ENCODE measurements around the gene TMEM92.
A peak's percentile ranks its signal among the peaks of the same experiment; 100 is the strongest.
"Not testable (repeated sequence)": the region's sequence is repeated elsewhere in the genome, so short reads cannot be mapped to it uniquely, and the experiment has no call there.

TMEM92 gene

DNA sequence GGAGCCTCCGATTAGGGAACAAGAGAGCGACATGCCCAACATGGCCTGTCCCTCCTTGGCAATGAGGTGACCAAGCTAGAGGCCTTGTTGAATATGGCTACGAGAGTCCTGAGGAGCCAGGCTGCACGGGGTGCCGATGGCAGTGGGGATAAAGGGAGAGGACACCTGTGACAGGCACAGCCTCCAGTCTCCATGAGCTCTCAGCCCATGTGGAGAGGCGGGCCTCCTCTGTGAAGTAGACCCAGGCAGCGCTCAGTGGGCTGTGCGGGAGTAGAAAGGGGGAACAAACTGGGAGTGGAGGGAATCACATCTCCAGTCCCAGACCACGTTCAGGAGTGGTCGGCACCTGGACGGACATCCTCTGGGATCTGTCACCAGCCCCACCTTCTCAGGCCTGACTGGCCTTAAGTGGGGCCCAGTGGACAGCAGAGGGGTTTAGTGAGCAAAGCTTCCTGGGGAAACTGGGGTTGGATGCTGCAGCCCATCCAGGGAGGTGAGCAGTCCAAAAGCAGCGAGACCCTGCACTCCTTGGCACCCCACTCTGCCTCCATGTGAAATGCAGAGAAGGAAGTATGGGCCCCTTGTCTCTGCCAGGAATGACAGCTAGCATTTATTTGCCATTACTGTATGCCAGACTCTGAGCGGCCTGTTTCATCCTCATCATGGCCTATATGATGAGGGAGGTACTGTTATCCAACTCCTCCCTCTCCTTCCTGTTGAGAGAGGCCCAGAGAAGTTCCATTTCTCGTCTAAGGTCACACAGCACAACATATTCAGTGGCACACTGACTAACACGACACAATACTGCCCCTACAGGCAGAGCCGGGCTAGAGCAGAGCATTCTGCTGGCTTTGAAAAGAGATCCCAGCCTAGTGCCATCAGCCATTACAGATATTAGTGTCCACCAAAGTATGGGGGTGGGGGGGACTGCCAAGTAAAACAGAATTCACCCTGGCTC lies 4.5 kb upstream of the TMEM92 start:
- peak; percentile 82 for DNase-seq (ENCODE audit: low spot score)
- peak; percentile 72 for TF ChIP-seq CTCF (IDR thresholded peaks at IDR 0.05; ENCODE audit: borderline replicate concordance, control extremely low read depth, extremely low read depth, insufficient read depth, missing control alignments)
- in situ Hi-C loops (cut with MboI; ENCODE audit: low sequenced_read_pairs, unreplicated experiment) = loop anchor here (10.0 kb wide), 1 partner anchor 55 kb away; no protein-coding TSS in a partner anchor

DNA sequence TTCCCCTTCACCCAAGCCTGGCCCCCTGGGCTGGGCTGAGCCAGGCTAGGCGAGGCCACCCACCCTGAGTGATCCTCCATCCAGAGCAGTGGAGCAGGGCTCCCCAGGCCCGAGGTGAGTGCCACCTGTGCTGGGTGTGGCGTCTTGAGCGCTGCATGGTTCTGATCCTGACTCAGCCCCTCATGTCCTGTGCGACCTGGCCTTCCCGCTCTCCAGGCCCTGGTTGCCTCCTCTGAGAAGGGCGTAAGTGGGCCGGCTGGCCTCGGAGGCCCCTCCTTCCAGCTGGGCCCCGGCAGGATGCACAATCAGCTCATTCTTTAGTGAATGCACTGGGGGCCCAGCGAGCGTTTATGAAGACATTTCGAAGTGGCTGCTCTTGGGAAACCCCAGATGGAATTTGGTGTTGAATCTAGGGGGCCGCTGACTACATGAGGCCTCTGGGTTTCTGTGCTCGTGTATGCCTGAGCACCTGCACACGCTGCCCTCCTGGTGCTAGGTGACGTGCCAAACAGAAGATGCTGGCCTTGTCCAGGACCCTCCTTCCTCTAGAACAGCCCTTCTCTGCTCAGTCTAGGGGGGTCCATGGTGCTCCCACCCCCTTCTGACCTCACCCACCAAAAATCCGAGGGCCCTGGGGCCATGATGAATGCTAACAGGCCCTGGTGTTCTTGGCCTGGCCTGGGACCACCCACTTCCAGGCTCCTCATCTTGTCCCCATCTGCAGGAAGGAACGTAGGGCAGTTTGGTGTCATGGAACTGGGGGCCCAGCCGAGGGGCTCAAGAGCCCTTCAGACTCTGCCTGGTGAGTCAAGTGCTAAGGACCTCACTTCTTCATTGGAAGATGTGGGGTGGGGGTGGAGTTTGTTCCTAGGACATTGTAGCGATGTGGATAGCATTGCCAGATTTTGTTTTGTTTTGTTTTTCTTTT lies 3.6 kb upstream of the TMEM92 start:
- TF ChIP-seq CTCF (IDR thresholded peaks at IDR 0.05; ENCODE audit: borderline replicate concordance, control extremely low read depth, extremely low read depth, insufficient read depth, missing control alignments) = no peak
- peak; percentile 13 for DNase-seq (ENCODE audit: low spot score)
- in situ Hi-C loops (cut with MboI; ENCODE audit: low sequenced_read_pairs, unreplicated experiment) = no loop called here

GRCh38 chr17:50271363-50271750 lies 2.9 kb upstream of the TMEM92 start:
- in situ Hi-C loops (cut with MboI; ENCODE audit: low sequenced_read_pairs, unreplicated experiment); DNase-seq (ENCODE audit: low spot score): not testable (repeated sequence)

DNA sequence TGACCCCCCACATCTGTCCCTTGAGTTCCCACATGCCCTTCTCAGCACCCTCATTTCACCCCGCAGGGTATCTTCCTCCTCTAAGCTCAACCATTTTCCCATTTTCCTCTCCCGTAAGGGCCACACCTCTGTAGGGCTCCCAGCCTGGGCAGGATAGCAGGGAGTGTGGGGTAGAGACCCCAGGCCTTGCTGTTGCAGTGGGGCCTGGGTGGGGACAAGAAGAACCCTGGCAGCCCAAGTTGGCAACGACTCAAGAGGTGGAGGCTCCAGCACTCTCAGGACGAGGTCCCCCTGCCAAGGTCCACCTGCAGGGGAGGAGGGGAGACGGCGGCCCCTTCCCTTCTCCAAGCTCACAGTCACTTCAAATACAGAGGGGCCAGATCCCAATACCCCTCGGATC lies 2.0 kb upstream of the TMEM92 start:
- TF ChIP-seq CTCF (IDR thresholded peaks at IDR 0.05; ENCODE audit: borderline replicate concordance, control extremely low read depth, extremely low read depth, insufficient read depth, missing control alignments) = no peak
- in situ Hi-C loops (cut with MboI; ENCODE audit: low sequenced_read_pairs, unreplicated experiment) = no loop called here
- DNase-seq (ENCODE audit: low spot score) = peak; percentile 21

- DNase-seq (ENCODE audit: low spot score) = peak; percentile 85
- in situ Hi-C loops (cut with MboI; ENCODE audit: low sequenced_read_pairs, unreplicated experiment) = no loop called here
- TF ChIP-seq CTCF (IDR thresholded peaks at IDR 0.05; ENCODE audit: borderline replicate concordance, control extremely low read depth, extremely low read depth, insufficient read depth, missing control alignments) = peak; percentile 85
These were observed 1.3 kb upstream of the TMEM92 start for GRCh38 chr17:50272711-50273653.

GRCh38 chr17:50273654-50274040 lies 619 bp upstream of the TMEM92 start:
- in situ Hi-C loops (cut with MboI; ENCODE audit: low sequenced_read_pairs, unreplicated experiment) = no loop called here
- peak; percentile 17 for DNase-seq (ENCODE audit: low spot score)
- no peak for TF ChIP-seq CTCF (IDR thresholded peaks at IDR 0.05; ENCODE audit: borderline replicate concordance, control extremely low read depth, extremely low read depth, insufficient read depth, missing control alignments)
